ENCODE results near the gene GXYLT2.
"Not testable (repeated sequence)": the region's sequence is repeated elsewhere in the genome, so short reads cannot be mapped to it uniquely, and the experiment has no call there.

Gene GXYLT2

DNA sequence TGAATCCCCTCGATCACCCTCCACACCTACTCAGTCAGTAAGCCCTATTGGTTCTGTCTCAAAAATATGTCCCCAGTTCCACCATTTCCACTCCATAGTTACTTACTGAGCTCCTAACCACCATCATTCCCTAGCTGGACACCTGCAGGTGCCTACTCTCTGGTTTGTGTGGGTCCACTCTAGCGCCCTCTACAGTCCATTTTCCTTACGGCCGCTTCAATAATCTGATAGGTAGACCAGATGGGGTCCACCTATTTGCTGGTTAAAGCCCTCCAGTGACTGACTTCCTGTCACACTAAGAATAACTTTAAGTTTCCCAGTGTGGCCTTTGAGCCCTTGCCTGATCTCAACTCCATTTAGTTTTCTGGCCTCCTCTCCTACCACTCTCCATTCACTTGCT lies 5.0 kb downstream of the GXYLT2 start:
- DNase-seq: no peak

DNA sequence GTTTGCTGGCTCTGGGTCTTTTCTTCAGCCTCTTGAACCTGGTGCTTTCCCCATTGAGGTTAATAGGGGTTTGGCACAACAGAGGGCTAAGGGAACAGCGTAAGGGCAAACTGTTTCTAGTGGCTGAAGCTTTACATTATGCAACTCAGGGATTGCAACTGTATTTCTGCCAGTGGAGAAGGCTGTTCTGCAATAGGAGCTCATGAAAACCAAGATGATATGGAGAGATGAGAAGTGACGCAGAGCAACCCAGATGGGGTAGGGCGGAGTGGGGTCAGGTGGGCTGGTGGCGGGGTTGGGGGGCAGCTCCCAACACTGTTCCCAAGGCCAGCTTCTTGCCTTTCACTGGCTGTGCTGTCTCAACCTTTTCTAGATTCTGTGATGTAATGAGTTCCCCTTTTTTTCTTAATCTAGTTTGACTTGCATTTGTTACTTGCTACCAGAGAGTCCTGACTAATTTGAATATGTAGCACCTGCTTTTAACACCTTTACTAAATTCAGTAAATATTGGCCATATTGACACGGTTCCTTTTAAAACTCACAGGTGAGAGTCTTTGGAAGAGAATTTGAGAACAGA lies 7.2 kb downstream of the GXYLT2 start:
- no peak for DNase-seq

DNA sequence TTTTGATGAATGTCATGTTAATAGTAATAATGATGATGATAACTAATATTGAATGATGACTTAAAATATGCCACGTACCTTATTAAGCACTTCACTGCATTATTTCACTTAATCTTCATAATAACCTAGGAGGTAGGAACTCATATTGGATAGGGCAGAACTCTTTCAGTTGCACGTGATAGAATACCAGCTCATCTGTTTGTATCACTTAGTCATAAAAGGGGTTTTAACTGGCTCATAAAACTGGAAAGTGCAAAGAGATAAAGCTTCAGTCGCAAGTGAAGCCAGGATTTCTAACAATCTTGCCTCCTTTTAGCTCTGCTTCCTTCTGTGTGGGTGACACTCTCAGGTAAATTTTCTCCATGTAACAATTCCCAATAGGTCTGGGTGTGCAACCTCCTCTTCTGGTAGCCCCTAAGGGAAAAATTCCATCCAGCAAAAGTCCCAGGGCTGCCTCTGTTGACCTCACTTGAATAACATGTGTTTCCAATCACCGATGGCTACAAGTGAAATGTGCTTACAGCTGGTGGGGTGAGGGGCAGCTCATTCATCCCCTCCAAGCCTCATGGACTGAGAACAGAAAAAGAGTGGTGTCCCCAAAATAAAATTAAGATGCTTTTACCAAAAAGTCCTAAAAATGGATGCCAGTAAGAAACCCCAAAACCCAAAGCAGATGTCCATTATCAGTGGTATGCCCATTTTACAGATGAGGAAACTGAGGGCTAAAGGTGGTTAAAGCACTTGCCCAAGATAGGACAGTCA lies 9.3 kb downstream of the GXYLT2 start:
- no peak for DNase-seq

DNA sequence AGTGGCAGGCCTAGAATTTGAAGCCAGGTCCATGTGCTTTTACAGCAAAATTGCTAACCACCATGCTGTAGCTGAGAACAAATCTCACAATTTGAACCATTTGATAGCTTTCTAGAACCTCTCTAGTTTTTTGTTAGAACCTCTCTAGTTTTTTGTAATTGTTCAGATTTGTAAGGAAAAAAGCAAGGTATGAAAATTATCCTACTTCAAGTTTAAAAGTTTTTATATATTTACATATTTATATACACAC lies 9.8 kb downstream of the GXYLT2 start:
- no peak for DNase-seq

DNA sequence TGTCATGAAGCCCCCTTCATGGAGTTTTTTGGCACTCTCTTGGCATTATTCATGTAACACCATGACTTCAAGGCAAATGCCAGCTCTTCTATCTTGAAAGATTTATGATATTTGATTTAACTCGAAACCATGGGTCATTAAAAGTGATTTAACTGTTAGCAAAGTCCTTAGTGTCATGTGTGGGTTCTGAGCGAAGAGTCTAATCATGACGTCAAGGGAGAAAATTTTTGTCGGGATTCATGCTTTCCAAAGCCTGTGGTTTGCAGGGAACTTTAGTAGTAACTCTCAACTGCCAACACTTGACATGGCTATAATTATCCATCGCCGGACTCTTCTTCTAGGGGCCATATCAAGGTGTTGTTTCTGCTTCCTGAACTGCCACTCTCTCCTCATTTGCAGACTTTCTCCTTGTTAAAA lies 11.5 kb downstream of the GXYLT2 start:
- DNase-seq: no peak

DNA sequence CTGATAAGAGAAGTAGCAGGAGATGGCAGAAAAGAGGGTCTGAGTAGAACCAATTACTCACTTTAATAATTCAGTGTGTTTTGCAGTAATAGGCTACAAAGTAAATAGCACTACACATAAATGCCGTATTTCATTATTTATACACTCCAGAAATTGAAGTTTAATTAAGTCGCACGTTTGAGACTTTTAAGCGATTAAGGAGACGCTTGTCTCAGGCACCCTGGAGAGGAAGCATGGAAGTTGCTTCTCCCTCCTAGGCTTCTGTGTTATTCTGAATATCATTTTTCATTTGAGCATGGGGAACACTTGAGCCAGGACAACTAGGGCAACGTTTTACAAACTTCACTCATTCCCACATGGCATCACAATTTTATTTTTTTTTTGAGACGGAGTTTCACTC lies 12.2 kb downstream of the GXYLT2 start:
- no peak for DNase-seq

DNA sequence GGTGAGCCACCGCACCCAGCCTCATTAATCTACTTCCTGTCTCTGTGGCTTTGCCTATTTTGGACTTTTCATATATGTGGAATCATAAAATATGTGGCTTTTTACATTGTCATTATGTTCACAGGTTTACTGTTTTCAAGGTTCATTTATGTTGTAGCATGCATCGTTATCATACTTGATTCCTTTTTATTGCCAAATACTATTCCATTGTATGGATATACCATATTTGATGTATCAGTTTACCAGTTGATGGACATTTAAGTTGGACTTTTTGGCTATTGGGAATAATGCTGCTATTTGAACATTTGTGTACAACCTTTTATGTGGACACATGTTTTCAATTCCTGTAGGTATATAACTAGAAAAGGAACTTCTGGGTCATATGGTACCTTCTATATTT lies 14.0 kb downstream of the GXYLT2 start:
- no peak for DNase-seq

DNA sequence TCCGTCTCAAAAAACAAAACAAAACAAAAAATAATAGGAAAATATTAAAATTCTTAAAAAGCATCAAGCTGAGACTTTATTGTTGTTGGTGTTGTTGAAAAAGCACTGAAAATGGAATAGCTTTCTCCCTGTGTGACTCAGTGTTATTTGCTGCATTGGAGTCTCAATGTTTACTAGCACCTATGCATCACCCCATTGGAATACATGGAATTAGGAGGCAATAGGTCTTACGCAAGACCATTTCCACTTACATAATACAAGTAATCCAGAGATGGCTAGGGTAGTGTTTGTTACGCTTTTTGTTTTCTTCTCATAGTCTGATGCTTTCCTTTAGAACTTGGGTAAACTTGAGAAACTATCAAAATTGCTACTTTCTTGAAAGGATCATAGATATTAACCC lies 15.2 kb downstream of the GXYLT2 start:
- DNase-seq: no peak

DNA sequence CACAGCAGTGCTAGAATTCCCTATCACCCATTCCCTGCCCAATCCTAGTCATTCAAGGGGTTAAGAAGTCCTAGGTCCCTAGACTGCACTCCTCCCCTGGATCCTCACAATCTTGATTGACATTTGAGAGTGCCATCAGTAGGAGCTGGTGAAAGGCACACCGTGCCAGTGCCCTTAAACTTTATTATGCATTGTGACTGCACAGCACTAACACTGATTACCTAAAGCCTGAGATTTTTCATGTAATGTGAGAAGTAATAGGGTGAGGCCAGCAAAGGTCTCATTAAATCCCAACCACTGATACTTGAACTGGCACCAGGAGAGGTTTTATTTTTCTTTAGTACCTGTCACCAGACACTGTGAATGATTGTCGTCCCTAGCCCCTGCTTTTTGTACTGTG lies 16.3 kb downstream of the GXYLT2 start:
- no peak for DNase-seq

DNA sequence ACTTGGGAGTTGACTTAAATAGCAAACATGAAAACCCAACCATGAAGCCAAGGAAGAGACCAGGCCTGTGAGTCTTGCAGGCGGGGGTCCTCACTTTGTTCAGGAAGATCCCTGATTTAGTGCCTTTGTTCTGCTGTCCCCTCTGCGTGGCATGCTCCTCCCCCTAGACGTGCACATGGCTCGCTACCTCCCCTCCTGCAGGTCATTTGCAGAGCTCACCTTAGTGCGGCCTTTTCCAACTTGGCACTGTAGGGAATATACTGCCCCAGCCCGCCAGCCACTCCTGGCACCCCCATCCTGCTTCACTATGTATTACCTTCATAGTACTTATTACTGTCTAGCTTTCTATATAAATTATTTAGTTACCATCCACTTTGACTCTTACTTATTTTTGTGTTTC lies 18.3 kb downstream of the GXYLT2 start:
- DNase-seq: no peak

DNA sequence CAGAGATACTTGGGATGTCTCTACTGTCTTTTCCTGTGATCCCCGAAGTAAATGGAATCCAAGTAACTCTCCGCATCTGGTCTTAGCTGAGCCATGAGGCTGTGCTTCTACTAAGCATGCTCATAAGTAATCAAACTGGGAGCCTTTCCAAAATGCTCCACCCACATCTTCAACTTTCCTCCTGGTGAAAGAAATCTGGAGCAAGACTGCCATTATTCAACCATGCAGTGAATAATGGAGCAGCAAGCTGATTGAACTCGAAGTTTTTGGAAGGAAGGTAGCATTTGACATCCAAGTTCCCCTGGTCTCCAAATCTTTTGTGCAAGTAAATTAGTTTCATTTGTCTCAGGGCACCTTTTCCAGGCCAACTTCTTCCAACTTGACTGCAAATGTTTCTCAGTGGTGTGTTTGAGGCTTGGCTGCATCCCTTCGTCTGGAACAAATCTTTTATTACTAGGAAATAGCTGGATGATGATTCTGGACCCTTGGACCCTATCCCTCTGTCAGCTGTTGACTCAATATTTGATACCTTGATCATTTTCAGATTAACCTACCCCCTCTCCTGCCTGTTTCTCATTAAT lies 19.4 kb downstream of the GXYLT2 start:
- DNase-seq: no peak

DNA sequence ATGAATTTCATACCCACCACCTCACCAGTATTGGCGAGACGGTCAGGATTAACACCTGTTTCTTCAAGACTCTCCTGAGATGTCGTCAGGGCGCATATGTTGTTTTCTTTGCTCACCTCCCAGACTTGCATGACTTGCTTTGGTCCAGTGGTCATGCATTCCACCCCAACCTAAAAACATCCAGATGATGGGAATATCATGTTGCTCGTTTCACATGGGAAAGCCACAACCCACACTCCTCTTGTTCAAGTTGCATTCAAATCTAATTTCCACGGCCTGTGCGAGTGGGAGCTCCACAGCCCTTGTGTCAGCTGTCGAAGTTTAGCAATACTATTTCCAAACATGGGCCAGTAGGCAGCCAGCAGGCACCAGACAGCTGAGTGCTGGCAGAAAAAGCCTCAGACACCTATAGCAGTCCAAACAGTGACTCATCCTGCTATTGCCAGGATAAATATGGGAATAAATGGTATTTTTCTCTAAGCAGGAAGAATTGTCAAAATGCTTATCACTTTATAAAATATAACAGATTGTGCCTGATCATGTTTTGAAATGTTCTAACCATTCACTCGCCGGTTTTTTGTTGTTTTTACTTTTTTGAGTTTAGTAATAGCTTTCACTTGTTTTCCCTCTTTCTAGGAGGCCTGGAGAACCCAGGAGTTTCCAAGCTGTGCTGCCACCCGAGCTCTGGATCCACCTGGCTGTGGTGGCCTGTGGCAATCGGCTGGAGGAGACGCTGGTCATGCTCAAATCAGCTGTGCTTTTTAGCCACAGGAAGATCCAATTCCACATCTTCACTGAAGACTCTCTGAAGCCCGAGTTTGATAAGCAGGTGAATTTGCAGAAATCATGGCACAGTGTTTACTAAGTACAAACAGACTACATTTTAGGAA lies 20.1 kb downstream of the GXYLT2 start:
- DNase-seq: no peak

DNA sequence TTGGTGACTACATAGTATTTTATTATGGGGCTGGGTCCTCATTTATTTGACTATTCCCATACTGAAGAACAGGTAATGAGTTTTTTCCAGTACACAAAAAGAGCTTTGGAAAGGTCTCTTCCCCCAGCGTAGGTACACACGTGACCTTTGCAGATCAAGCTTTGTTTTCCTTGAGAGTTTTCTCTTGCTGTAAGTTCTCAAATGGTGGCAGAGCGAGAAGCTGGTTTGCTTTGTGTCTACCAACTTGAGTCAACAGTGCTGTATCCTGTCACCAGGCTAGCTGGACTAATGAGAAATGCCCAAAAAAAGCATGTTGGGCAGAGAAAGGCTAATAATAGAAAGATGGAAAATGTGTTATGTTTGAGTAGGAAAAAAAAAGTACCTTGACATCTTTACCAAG lies 21.7 kb downstream of the GXYLT2 start:
- no peak for DNase-seq

DNA sequence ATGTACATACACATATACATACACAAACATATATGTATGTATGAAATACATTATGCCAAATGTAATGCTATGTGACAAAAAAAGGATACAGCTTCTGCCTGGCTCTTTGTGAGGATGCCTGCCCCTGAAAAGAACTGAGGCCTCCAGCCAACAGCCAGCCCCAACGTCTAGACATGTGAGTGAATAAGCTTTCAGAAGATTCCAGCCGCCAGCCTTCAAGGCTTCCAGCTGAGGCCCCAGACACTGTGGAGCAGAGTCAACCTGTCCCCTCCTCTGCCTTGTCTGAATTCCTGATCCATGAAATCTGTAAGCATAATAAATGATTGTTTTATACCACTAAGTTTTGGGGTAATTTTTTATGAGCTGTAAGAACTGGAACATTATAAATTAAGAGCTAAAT lies 24.7 kb downstream of the GXYLT2 start:
- no peak for DNase-seq

DNA sequence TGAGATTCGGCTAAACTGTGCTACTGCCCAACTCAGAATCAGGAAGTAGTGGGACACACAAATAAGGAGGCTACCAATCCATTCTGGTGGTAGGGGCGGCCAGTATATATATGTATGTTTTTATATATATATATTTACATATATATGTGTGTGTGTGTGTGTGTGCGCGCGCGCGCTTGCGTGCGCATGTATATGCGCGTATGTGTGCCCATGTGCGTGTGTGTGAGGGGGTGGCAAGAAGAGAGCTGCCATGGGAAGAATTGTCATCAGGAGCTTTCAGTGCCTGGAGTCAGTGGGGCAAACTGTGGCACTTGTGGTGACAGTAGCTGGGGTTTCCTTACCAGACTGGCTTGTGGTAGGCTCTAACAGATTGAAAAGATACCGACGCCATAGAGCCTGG lies 26.5 kb downstream of the GXYLT2 start:
- no peak for DNase-seq

DNA sequence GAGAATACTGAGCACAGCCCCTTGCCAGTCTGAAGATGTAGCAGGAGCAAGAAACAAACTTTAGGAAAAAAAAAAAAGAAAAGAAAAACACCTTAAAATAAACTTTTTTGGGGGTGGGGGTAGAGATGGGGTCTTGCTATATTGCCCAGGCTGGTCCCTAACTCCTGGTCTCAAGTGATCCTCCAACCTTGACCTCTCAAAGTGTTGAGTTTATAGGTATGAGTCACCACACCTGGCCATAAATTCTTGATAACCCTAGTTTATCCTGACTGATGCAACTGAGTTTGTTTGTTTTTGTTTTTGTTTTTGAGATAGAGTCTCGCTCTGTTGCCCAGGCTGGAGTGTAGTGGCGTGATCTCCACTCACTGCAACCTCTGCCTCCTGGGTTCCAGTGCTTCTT lies 28.4 kb downstream of the GXYLT2 start:
- no peak for DNase-seq

DNA sequence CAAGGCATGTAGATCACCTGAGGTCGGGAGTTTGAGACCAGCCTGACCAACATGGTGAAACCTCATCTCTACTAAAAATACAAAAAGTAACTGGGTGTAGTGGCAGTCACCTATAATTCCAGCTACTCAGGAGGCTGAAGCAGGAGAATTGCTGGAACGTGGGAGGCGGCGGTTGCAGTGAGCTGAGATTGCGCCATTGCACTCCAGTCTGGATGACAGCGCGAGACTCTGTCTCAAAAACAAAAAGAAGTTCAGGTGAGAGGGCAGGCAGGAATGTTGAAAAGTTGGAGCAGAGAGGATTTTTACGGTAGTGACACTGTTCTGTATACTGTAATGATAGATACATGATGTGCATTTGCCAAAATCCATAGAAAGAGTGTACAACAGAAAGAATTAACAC lies 31.7 kb downstream of the GXYLT2 start:
- no peak for DNase-seq

DNA sequence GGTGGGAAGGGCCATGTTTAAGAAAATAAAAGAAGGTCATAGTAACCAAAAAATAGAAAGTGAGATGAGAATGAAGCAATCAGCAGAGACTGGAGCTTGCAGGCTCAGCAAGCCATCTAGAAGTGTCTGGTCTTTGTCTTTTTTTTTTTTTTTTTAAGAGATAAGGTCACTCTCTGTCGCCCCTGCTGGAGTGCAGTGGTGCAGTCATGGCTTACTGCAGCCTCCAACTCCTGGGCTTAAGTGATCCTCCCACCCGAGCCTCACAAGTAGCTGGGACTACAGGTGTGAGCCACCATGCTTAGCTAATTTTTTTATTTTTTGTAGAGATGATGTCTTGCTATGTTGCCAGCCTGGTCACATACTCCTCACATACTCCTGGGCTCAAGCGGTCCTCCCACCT lies 36.2 kb downstream of the GXYLT2 start:
- DNase-seq: no peak

DNA sequence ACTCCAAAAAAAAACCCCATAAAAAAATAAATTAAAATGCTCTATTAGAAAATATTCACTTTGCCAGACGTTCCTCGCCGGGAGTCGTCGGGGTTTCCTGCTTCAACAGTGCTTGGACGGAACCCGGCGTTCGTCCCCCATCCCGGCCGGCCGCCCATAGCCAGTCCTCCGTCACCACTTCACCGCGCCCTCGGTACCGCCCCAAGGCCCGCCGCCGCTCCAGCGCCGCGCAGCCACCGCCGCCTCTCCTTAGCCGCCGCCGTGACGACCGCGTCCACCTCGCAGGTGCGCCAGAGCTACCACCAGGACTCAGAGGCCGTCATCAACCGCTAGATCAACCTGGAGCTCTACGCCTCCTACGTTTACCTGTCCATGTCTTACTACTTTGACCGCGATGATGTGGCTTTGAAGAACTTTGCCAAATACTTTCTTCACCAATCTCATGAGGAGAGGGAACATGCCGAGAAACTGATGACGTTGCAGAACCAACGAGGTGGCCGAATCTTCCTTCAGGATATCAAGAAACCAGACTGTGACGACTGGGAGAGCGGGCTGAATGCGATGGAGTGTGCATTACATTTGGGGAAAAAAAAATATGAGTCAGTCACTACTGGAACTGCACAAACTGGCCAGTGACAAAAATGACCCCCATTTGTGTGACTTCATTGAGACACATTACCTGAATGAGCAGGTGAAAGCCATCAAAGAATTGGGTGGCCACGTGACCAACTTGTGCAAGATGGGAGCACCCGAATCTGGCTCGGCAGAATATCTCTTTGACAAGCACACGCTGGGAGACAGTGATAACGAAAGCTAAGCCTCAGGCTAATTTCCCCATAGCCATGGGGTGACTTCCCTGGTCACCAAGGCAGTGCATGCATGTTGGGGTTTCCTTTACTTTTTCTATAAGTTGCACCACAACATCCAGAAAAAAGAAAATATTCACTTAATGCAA lies 41.2 kb downstream of the GXYLT2 start:
- DNase-seq: not testable (repeated sequence)

DNA sequence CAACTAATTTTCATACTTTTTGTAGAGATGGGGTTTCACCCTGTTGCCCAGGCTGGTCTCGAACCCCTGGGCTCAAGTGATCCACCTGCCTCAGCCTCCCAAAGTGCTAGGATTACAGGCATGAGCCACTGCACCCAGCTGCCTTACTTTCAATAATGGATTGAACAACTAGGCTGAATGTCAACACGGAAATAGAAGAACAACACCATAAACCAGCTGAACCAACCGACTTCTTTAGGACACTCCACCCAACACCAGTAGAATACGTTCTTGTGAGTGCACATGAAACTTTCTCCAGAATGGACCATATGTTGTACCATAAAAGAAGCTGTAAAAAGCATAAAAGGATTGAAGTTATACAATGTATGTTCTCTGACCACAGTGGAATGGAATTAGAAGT lies 42.9 kb downstream of the GXYLT2 start:
- no peak for DNase-seq

DNA sequence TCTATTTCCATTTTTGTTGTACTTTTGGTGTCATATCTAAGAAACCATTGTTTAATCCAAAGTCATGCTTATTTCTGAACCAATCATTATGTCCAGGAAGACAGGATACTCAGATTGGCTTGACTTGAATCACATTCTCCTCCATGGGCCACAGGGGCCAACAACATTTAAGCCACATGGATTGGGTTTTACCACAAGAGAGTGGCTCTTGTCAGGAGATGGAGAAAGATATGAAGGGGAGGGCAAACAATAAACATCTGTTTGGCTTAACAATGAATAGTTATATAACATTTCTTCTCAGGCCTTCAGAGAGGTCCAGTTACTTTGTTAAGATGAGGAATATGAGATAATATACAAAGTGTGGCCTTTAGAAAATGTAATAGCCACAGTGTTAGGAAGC lies 44.6 kb downstream of the GXYLT2 start:
- no peak for DNase-seq

DNA sequence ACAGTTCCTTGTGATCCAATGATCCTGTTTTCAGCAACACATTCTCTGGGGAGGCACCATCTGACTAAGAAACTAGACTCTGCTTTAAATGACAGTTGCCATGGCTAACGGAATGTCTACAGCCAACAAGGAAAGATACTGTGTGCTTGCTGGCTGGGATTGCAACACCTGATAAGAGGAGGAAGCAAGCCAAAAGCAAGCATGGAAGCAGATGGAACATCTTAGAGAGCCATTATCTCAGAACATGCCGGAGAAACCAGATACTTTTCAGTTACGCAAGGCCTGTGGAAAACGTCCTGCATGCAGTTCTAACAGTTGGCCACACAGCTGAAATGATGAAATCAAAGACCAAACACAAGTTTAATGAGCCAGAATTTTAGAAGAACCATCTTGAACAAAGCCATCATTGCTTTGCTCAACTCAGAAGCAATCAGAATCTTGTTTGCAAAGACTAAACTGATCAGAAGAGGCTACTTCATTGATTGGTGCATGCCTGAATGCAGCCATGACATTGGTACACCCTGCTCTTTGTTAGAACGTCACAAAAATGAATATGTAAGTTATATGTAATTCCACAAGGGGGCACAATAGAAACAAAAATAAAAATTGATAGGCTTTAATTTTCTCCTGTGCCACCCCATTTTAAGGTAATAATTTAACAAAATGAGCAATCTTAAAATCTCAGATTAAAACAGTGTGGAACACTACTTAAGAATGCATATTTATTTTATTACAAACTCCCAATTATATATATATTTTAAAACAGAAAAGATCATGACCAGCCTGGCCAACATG lies 50.8 kb downstream of the GXYLT2 start:
- DNase-seq: peak; percentile 66
